GM18870 (cell line): ENCODE data around the gene TMEM178A.

Source experiments
- ATAC-seq: cut with Tn5 transposase; IDR thresholded peaks from one replicate; pipeline ENCODE4 v1.9.1; 2021; ENCODE audit warnings: moderate library complexity; ENCODE audit not compliant: unreplicated experiment

TMEM178A gene

GRCh38 chr2:39736640-39737039 lies 70.9 kb downstream of the TMEM178A start:
- no peak for ATAC-seq

- ATAC-seq = no peak
These were observed 71.9 kb downstream of the TMEM178A start for GRCh38 chr2:39737661-39738060.

GRCh38 chr2:39738936-39739335 lies 73.2 kb downstream of the TMEM178A start:
- ATAC-seq = no peak

- no peak for ATAC-seq
These were observed 73.7 kb downstream of the TMEM178A start for GRCh38 chr2:39739386-39739785.

DNA sequence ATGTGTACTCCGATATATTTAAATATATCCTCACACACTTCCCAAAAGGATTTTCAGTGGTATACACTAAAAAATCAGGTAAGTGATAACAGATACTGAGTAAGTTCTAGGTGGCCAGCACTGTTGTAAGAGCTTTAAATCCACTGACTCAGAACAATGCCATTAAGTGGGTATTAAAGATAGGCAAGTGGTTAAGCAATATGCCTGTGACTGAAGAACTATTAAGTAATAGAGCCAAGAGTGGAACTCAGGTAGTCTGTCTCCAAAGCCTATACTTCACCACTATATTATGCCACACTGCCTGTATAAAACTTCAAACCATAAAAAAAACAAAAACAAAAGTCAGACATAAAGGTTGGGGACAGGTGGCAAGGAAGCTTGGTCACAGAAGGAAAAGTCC lies 76.2 kb downstream of the TMEM178A start:
- no peak for ATAC-seq

GRCh38 chr2:39743269-39743776 lies 77.6 kb downstream of the TMEM178A start:
- no peak for ATAC-seq

- no peak for ATAC-seq
These were observed 89.7 kb downstream of the TMEM178A start for GRCh38 chr2:39755466-39755865.

DNA sequence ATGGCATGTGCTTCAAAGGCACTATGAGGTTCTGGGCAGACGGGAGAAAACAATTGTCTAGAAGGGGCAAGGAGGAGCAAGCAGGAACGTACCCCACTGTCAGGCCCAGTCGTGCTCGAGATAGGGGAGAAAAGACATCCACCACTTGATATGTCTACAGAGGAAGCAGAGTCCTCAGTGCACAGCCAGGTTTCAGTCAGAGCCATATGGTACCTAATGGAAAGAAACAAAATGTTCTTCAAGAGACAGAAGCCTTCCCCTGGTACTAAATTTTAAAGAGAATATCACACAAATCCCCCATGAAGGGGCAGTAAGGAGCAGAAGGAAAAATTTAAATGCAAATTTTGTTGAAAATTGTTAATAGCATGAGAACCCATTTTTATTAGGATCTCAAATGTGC lies 91.4 kb downstream of the TMEM178A start:
- ATAC-seq = no peak

GRCh38 chr2:39762448-39762847 lies 96.7 kb downstream of the TMEM178A start:
- no peak for ATAC-seq
